Body of pancreas (tissue), 4 donors: ENCODE data around the gene EFNA5.

ENCODE experiments used
- CTCF ChIP-seq, 7 experiments: fragments of 450-650 bp in 4 of 7; fragments of 200-600 bp in 3 of 7; sonication (generic) in 3 of 7; IDR thresholded peaks; one replicate each; pipeline ENCODE4 v1.5.1; 2016 to 2019; ENCODE audit warnings: antibody characterized with exemption in 7 of 7
- POLR2A ChIP-seq, 3 donors: fragments of 450-650 bp; IDR thresholded peaks; one replicate each; pipeline ENCODE4 v1.6.1; 2016; ENCODE audit warnings: antibody characterized with exemption in 3 of 3, mild to moderate bottlenecking in 2 of 3

- TF ChIP-seq POLR2A (IDR thresholded peaks at IDR 0.05) (no peak), CTCF (IDR thresholded peaks at IDR 0.05) (no peak)
Observed at GRCh38 chr5:107408564-107408963, 262.2 kb downstream of the EFNA5 start.
